ENCODE results near the gene CLDN14.
"Not testable (repeated sequence)": the region's sequence is repeated elsewhere in the genome, so short reads cannot be mapped to it uniquely, and the experiment has no call there.

CLDN14 gene

DNA sequence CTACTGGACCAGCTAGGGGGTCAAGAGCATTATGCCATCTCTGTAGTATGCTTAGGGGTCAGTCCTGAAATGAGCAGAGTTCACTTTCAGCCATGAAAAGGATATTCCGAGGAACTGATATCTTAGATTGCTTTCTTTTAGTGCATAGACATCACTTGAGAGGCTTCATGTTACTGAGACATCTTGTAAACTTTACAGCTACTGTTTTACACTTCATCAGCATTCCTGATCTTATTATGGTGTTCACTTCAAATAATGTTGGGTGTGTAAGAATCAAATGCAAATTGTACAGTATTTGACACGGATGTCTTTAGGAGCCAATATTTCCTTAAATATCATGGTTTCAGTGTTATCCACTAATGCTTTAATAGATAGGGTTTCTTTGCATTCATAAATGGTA, 22.4 kb upstream of the CLDN14 start:
- no peak for DNase-seq

DNA sequence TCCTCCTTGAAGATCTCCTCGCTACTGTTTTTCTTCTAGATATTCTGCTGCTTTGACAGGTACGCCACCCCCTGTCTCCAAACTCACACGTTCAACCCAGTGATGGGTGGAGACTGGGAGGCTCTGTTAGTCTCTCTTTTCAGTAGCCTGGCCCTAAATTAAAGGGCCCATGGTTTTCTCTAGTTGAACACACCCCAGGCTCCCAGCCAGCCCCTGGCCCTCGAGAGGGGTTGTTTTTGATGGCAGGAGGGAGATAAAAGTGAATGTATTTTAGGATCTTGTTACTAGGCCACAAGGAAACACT, 21.6 kb upstream of the CLDN14 start:
- DNase-seq: no peak

DNA sequence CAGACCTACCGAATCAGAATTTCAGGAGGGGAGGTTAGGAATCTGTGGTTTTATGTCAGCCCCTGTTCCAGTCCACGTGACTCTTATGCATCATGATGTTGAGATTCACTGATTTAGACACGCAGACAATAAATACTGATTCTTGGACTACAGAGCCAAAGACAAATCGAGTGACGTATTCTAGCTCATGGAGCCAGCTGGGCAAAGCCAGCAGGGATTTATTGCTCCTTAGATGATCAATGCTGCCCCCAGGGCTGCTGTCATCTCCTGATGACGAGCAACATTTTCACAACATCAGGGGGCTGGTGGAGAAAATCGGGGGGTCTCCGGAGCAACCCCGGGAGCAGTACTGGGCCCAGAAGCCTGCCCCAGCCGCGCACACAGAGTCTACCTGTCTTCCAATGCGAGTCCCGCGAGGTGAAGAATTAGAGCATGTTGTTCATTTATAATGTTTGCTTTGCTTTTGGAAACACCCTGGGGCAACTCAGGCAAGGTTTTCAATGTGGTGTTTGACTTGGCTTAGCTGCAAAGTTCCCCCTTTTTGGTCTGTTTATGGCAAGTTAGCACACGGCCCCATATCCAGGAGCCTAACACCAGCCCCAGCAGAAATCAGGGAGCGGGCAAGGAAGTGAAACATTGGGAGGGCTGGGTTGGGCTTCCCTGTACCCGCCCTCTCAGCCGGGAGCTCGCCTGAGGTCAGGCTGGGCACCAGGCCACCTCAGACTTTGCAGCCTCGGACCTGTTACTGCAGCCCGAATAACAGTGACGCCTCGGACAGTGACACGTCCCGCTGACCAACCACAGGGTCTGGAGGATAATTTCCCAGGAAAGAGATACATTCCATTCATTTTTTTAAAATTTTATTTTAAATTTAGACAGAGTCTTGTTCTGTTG, 19.9 kb upstream of the CLDN14 start:
- no peak for DNase-seq

DNA sequence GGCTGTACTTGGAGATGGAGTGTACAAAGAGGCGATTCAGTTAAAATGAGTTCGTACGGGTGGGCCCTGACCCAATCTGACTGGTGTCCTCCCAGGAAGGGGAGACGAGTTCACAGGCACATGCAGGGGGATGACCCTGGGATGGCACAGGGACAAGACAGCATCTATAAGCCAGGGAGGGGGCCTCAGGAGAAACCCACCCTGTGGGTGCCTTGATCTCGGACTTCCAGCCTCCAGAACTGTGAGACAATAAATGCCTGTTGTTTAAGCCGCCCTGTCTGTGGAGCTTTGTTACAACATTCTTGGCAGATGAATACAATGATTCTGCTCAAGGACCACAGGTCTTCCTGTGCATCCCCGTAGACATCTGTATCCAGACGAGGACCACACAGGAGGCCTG, 14.6 kb upstream of the CLDN14 start:
- no peak for DNase-seq

DNA sequence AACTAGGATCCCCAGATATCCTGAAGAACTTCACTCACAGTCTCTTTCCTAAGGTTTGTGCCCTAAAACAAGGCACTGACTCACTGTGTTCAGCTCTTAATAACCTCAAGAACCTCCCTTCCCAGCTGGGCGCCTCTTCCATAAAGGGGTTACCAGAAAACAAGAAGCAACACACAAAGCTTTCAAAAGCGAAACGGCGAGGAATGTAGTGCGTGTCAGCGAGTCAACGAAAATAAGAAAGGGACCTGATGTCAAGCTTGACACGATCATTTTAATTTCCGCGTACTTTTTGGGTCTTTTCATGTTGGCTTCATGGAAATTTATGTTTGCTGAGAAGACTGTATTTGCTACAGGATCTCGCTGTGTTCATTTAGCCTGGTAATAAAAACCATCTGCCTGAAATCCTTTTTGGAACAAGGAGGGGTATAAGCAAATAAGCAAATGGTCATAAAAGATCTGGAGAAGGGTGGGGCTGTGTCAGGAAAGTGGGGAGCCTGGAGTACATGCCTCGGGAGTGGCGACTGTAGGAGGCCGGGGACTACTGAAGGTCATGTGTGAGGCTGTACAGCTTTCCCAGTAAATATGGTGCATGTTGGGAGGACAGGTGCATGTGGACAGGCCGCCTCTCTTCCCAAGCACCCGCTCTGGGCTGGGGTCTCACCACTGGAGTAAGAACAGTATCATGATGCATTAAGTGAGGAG, 11.4 kb upstream of the CLDN14 start:
- DNase-seq: no peak

DNA sequence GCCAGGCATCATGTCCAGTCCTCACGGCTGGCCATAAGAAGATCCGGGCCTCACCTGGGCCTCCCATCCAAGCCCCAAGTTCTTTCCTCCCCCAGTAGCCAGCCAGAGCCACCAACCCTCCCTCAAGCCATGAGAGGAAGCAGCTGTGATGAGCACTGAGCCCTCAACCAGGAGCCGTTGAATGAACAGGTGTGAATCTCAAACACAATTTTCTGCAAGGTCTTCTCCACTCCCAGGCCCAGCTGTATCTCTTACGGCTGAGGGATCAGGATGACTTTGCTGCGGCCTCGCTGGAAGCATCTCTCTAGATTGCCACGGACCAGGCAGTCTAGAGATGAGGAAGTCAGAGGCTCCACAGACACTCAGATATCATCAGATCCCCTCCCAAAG, 9.8 kb upstream of the CLDN14 start:
- no peak for DNase-seq

DNA sequence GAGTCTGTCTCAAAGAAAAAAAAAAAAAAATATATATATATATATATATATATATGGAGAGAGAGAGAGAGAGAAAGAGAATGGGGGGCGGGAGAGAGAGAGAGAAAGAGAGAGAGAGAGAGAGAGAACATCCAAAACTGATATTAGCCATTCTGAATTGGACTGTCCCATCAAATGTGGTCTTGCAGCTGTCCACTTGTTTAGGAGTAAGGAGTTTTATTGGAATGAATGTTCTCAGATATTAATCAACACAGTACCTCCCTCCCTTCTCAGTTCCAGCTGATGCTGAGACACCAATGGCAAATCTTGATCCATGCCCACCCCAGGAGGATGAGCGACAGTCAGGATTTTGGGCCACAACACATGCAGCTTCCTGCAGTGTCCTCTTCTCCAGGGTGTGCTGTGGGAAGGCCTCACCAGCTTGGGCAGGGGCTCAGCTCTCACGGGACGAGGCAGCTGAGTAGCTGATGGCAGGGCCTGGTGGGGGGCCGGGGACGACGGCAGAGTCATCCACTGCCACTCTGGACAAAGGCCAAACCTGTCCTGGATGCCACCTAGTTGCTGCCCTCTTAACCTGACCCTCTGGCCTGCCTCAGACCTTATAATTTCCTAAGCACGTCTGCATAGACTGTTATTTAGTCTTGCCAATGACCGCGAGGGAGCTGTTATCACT, 9.3 kb upstream of the CLDN14 start:
- no peak for DNase-seq

DNA sequence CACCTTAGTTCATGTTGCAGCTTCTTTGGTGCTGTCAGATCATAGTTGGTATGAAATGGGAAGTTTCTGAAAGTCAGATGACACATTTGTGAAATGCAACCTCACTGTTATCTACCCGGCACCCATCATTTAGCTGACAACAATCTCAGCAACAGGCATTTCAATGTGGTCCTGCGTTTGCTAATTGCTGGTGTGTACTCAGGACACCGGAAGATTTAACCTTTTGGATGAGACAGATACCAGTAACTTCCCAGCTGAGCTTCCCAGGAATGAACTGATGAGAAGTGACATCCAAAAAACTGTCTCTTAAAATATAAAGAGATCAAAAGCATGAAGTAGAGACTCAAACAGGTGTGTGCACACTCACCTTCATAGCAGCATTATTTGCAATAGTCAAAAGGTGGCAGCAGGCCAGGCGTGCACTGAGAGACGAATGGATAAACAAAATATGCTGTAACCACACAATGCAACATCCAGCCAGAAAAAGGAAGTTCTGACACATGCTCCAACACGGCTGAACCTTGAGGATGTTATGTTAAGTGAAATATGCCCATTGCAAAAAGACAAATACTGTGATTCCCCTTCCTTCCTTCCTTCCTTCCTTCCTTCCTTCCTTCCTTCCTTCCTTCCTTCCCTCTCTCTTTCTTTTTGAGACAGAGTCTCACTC, 7.9 kb upstream of the CLDN14 start:
- no peak for DNase-seq

DNA sequence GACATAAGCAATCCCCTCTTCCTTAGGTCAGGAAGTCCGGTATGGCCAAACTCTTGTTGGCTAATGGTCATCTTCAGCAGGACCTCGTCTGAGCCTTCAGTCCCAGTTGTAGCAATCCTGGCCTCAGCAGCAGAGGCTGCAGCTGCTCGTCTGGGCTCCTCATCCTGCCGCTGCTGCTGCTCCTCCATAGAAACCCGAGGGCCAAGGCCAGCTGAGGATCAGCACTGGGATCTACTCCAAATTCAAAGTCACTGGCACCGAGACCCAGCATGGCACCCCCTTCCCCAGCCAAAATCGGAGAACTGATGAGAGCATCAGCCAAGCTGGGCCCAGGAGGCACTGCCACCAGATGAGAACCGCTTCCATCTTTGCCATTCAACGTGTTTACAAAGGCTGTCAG, 6.3 kb upstream of the CLDN14 start:
- DNase-seq: no peak

DNA sequence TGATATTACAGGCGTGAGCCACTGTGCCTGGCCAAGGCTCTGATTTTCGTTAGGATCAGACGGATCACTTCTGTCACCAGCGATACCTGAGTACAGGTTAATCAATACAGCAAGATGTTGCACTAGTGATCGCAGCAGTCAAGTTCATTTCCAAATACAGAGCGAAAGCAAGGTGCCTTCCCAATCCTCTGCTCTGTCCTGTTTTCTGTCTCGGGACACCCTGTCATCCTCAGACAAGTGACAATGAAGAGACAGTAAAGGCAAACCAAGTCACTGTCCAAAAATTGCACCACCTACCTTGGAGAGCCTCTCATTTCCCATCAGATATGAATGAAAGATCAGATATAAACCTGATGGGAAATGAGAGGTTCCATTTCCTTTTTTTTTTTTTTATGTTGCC, 5.6 kb upstream of the CLDN14 start:
- no peak for DNase-seq

DNA sequence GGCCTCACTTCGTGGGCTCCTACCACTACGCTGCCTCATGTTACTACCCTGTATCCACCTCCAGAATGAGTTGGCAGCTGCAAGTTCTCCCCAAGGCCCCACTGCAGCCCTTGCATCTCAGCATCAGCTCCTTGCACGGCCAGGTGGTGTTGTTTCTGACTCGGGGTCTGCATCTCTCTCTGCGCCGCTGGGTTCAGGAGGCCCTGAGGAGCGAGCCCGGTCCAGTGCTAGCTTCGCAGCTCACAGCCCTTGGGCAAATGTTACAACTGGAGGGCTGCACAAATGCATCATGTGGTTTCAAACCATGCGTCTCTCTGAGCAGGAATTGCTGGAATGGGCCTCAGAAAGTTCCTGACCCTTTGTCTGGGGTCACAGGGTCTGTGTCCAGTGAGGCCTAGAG, 3.2 kb upstream of the CLDN14 start:
- no peak for DNase-seq

DNA sequence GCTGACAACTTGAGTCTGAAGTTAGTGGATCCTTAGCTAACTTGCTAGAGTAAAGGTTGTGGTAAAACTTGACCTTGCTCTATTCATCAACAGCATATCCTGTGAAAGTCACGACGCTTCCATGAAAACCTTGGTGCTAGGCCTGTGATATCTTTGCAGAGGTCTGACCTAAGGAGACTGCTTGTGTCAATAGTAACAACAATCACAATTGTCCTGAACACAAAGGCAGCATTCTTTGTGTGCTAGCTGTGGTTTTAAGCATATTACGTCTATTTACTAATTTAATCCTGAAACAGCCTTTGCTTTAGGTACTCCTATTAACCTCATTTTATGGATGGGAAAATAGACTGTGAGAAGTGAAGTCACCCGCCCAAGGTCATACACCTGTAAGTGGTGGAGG, 2.8 kb upstream of the CLDN14 start:
- no peak for DNase-seq

DNA sequence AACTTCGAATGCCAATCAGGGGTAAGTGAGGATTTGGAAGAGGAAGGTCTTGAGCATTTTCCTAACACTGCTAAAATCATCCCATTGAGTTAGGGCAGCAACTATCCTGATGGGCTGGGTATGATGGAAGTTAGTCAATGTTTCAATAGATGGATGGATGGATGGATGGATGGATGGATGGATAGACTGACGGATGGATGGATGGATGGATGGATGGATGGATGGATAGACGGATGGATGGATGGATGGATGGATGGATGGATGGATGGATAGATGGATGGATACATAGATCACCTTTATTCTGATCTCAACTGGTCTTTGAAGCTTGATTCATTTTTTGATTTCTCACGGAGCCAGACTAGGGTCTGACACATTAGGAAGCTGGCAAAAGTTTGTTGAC, 2.3 kb upstream of the CLDN14 start:
- DNase-seq: no peak

DNA sequence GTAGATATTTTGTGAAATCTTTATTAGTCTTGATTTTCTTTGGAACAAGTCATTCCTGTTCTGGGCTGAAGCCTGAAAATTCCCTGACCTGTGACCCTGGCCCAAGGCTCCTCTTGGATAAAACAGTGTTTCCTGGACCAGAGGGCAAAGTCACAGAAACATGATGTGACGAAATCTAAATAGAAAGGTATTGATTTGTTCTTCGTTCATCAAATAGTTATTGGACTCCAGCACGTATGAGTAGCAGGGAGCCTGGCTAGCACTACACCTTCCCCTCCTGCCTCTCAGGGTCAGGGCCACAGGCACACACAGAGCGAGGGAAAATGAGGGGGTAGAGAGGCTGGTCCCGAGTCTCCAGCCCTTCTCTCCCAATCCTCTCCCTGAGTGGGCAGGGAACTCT, 1.7 kb upstream of the CLDN14 start:
- no peak for DNase-seq

DNA sequence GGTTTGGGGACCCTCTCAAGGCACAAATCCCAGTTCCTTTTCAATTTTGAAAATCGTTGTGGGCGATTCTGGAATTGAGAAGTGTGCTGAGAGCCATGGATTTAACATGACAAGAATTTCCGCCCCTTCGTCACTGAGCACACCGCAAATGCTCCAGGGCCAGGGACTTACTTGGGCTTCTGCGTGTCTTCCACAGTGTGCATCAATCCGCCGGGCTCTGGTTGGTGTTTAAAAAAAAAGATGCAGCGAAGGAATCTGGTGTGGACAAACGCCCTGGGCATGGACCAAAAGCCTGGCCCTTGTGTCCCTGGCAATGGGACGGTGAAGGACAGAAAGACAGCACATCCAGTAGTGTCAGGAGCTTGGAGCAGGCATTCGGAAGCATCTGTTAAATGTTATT, 696 bp upstream of the CLDN14 start:
- no peak for DNase-seq

DNA sequence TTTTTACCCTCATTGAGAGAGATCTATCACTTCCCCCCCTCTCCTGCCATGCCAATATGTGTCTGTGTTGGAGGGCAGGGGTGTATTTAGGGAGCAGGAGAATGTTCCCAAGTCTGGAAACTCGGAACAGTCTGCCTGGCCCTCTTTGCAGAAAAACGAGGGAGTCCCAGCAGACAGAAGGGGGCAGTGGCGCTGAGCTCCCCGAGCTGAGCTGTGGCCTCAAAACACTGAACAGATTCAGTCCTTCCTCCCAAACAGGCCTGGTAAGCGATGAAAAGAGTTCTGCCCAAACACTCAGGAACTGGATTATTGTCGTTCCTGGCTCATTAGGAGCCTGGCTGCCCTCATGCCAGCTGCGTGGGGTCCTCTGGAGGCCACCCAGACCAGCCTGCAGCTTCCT, 981 bp downstream of the CLDN14 start:
- peak in 19 of 56 donors; percentile 2 to 38 (median 17) for DNase-seq

DNA sequence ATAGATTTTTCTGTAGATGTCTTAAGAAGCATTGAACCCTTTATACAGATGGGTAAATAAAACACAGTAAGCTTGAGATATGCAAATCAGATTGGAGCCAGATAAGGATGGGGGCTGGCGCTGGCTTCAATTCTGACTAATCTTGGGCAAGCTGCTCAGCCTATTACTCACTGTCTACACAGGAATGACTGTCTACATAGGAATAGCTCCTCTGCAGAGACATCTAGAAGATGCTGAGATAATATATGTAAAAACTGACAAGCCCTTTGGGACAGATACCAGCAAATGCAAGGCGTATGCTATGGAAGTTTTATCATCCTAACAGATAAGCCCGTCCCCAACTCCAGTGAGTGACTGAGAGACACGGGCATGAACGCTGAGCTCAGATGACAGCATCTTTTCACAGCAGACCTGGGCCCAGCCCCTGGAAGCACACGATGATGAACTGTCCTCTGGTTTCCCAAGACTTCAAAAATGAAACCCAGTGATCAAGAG, 1.7 kb downstream of the CLDN14 start:
- DNase-seq: no peak

DNA sequence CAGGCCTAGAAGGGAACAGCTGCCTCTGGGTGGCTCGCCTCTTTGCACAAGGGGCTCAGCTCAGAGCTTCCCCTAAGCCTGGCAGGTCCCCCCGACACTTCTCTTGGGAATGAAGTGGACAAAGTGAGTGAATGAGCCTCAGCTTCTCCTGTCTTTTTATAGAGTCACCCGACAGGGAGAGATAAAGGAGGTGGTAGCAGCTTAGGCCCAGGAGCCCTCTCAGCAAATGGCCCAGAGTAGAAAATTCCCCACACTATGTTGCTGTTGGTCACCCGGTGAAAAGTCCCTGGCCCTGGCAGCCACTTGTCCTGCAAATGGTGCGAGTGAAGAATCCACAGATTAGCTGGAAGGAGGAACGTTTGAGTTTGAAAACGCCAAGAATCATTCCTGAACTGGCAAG, 2.4 kb downstream of the CLDN14 start:
- DNase-seq: no peak

DNA sequence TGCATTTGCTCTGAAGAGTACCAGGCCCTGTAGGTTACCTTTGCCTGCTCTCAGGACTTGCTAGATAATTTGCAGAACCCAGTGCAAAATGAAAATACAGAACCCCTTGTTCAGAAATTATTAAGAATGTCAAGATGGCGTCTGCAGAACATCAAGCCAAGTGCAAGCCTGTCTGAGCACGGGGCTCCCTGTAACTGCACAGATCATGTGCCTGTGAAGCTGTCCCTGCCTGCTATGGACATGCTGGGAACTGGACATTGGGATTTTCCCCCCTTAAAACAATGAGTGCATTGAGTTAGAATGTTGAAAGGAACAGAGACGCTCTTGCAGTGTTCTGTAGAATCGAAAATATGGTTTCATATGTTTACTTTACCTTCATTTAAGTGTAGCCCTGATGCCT, 2.9 kb downstream of the CLDN14 start:
- DNase-seq: peak in 1 of 56 donors; percentile 3

DNA sequence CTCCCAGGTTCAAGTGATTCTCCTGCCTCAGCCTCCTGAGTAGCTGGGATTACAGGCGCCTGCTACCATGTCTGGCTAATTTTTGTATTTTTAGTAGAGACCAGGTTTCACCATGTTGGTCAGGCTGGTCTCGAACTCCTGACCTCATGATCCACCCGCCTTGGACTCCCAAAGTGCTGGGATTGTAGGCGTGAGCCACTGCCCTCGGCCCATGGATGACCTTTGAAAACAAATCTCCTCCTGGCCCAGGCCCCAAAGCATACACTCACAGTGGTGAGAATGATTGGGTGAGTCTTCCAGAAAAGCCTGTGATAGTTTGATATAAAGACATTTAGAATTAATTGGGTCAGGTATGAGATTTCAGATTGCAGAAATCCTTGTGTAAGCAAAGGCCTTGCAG, 3.4 kb downstream of the CLDN14 start:
- DNase-seq: not testable (repeated sequence)

DNA sequence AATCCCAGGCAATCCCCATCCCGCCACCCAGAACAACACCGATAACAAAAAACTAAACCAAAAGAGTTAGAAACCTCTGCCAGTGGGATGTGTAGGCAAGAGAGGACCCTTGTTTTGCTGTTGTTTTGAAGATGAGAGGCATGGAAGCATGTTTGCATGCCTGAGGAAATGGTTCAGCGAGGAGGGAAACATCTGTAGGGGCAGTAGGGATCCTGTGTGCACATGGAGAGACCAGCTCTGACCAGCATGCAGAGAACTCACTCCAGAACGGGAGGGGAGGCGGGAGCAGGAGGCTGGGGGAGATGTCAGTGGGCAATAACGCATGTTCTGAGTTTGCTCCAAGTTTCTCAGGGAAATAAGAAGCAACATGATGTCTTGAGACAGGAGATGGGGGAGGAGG, 5.3 kb downstream of the CLDN14 start:
- no peak for DNase-seq

DNA sequence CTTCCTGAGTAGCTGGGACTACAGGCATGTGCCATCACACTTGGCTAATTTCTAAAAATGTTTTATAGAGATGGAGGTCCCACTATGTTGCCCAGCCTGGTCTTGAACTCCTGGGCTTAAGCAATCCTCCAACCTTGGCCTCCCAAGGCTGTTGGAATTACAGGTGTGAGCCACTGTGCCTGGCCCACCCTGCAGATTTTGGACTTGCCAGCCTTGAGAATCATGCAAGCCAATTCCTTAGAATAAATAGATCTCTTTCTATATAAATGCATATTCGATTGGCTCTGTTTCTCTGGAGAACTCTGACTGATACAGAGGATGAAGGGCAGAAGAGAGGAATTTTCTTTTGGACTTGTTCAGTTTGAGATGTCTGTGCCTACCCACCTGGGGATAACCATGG, 6.7 kb downstream of the CLDN14 start:
- no peak for DNase-seq

All from nucleus accumbens (tissue), 56 donors.